Stimulated activated naive CD4-positive, alpha-beta T cell (primary cell): ENCODE data around the gene YBX2.

Experiments
- DNase-seq, 6 experiments: peaks; one replicate each; lab custom pipeline; 2025; lab: John Stamatoyannopoulos, UW

The YBX2 gene

GRCh38 chr17:7323731-7324437, 29.4 kb upstream of the YBX2 start:
- peak; percentile 34 to 70 (median 57) for DNase-seq

DNA sequence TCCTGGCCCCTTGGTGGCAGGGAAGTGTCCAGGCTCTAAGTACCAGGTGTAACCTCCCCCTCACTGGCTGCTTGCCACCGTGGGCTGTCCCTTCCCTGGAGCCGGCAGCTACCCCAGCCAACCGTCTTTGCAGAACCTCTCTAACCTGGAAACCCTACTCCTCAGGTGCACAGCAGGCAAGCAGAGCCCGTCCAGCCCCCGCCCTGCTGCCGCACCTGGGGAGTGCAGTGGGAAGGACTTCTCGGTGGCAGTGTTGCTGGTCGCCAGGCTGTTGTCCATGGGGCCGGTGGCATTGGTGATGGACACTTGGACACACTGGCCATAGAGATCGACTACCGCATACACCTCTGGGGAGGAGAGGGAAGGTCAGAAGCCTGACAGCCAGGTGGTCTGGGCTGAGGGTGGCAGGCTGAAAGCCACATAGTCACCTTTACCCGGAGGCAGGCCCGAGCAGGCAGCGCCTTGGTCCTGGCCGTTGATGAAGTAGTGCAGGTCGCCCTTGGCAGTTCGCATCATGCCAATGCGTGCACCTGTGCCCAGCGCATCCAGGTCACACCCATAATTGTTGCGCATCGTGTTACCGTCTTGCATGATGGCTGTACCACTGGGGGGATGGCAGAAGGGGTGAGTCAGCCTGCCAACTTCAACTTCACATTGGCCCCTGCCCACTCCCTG, 28.2 kb upstream of the YBX2 start:
- DNase-seq, result no peak

DNA sequence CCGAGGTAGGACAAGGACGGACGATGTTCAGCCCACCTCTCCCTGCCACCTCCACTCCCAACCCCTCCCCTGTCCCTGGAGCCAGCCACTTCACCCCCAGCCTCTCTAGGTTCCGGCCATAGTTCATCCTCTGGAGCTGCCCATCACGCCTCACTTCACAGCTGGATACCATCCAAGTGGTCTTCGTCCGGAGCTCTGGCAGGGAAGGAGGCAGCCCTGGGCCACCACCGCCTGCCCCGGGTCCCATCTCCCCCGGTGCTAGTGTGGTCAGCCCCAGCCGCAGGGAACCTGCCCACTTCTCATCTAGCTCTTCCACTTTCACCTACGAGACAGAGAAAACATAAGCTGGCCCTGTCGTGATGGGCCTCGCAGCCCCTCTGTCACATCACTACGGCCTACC, 27.0 kb upstream of the YBX2 start:
- DNase-seq, result no peak

- no peak for DNase-seq
These were observed 23.9 kb upstream of the YBX2 start for GRCh38 chr17:7318121-7318860.

GRCh38 chr17:7317161-7317803, 22.8 kb upstream of the YBX2 start:
- DNase-seq, result no peak

GRCh38 chr17:7315570-7316235, 21.3 kb upstream of the YBX2 start:
- no peak for DNase-seq

- peak; percentile 85 to 93 (median 90) for DNase-seq
These were observed 20.5 kb upstream of the YBX2 start, which contains the start of gene GPS2 for GRCh38 chr17:7314719-7315569. TSS of gene GPS2 (minus strand) at chr17:7315360. CDS start at chr17:7315052, 308 bp downstream.

DNA sequence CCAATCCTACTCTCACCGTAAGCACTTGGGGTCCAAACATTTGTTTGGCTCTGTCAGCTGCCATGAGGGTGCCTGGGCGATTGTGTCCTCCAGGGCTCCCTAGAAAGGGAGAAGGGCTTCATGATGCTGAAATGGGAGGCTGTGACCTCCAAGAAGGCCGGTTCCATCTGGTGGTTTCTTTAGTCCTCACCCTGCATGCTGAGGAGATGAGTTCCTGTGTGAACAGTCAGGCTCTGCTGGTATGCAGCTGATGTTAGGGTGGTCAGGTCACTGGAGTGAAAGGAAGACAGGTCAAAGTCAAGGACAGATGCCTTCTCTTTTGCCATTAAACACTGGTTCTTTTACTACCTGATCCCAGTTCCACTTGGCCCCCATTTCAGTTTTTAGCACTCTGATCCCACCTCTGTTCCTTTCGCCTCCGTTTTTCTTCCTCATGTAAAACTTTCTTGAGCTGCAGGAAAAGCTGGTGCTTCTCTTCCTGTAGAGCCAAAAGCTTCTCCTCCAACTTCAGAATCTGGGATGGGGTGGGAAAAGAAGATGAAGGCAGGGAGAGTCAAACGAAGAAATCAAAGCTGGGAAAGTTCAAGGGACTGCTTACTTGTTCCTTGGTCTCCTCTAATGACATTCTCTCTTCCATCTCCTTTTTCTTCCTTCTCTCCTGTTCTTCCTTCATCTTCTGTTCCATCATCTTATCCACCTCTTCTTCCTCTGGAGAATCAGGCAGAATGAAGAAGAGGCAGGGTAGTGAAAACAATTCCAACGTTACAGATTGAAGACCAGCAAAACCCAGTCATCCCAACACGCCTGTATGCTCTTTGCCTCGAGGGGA, 19.7 kb upstream of the YBX2 start:
- DNase-seq, result no peak

GRCh38 chr17:7313088-7313889, 18.9 kb upstream of the YBX2 start:
- DNase-seq, result peak in 2 of 6 experiments; percentile 31 to 32

DNA sequence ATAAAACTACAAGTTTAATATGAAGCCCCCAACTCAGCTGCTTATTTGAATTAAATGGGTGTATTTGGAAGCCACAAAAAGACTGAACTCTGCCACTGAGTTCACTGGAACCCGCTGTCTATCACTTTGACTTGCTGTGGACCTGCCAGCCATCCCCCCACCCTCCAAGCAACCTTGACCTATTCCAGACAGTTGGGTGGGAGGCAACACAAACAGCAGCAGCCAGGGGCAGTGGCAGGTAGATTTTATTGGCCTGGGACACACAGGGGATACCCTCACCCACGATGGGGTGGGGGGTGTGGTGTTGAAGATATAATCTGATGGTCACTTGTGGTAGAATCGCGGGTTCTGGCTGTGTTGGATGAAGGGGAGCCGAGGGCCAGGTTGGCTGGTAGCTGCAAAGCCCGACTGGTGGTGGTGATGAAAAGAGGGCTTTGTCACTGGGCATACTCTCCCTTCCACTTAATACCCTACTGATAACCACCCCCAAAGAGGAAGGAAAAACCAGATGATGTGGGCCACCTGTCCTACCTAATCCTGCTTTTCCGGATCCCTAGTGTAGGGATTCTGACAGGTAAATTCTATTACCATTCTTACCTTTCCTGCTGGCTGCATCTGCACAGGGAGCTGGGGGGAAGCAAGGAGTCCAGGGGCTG, 18.1 kb upstream of the YBX2 start:
- DNase-seq, result peak in 1 of 6 experiments; percentile 44

DNA sequence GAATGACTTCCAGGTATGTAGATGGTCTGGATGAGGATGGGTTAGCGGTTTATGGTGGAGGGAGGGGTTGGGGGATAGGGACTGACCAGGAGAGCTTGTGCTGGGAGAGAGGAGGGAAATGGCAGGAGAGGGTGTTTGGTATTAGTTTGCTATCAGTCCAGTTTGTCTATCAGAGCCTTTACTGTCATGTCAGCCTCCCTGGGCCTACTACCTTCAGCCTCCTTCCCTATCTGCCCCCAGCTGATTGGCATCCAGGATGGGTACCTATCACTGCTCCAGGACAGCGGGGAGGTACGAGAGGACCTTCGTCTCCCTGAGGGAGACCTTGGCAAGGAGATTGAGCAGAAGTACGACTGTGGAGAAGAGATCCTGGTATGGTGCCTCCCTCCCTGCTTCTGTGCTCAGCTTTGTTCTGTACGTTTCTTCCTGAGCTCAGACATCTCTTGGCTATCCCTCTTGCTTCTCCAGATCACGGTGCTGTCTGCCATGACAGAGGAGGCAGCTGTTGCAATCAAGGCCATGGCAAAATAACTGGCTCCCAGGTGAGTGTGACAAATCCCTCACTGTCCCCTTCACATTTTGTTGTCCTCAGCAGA, 16.8 kb upstream of the YBX2 start:
- DNase-seq, result no peak

DNA sequence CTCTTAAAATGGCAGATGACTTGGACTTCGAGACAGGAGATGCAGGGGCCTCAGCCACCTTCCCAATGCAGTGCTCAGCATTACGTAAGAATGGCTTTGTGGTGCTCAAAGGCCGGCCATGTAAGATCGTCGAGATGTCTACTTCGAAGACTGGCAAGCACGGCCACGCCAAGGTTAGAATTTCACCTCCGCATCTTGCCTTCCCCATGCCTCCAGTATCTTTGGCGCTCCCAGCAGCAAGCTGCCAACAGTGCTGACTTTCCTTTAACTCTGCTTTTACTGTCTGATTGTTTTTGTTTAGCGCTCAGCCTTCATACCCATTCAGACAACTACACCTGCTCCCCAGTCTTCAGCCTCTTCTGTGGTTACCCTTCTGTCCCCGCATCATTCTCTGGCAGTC, 15.2 kb upstream of the YBX2 start:
- no peak for DNase-seq

DNA sequence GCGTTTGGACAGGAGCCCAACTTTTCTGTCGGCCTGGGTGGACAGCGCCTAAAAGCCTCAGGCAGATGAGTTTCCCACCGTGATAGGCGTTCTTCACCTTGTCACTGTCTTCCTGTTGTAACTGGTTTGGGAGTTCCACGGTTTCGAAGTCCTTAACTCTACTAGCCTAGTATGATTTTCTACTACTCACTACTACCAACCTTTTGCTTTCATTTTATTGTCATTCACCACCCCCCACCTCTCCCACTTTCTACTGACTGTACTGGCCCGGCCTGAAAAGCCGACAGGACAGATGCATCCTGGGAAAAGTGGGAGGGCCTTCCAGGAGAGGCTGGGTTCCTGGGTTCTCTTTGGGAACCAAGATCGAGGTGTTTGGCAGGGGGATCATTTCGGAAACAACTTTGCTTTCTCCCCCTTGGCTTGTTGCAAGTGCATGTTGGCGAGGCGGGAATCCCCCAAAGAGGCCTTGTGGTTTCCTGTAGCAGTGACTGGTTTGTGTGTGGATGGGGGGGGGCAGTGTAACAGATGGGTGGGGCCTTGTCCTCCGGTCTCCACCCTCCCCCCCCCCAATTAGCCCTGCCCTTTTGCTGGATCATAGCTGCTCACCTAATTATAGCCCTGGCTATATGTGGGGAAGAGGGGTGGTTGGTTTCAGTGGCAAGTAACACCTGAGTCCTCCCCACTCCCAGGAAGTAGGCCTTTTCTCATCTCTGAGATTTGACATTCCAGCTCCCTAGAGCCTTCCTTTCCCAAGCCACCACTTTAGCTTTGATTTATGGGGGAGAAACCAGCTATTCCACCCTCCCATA, 14.4 kb upstream of the YBX2 start:
- peak; percentile 73 to 90 (median 89) for DNase-seq

- DNase-seq, result peak in 5 of 6 experiments; percentile 63 to 87 (median 69)
These were observed 13.5 kb upstream of the YBX2 start for GRCh38 chr17:7307686-7308624.

GRCh38 chr17:7306911-7307685, 12.7 kb upstream of the YBX2 start, which contains the start of gene EIF5A:
TSS of gene EIF5A (plus strand) at chr17:7307628. CDS start at chr17:7309636, 2,008 bp downstream.
- peak; percentile 97 to 100 (median 100) for DNase-seq
